Type B pancreatic cell (in vitro differentiated cells): ENCODE measurements around the gene RAB27B. TPM values are rescaled to one million over a fixed set of nuclear protein-coding genes. Genes with fewer than 3 reads are reported as not detected.

Source experiments
- DNase-seq: peaks from one replicate; pipeline ENCODE4 v3.0.0; 2021; ENCODE audit warnings: mixed read lengths; ENCODE audit not compliant: unreplicated experiment; ENCODE audit errors: extremely low spot score
- H3K27ac Mint-ChIP-seq: 2 replicates; pipeline ENCODE4 v1.8.0; 2021; ENCODE audit warnings: mild to moderate bottlenecking, mixed read lengths
- H3K27me3 Mint-ChIP-seq: 2 replicates; pipeline ENCODE4 v1.8.0; 2021; ENCODE audit warnings: mixed read lengths
- H3K36me3 Mint-ChIP-seq: 2 replicates; pipeline ENCODE4 v1.8.0; 2021; ENCODE audit warnings: mixed read lengths
- H3K4me1 Mint-ChIP-seq: one replicate; pipeline ENCODE4 v1.8.0; 2021; ENCODE audit warnings: mixed read lengths; ENCODE audit not compliant: unreplicated experiment
- H3K4me3 Mint-ChIP-seq: 2 replicates; pipeline ENCODE4 v1.8.0; 2021; ENCODE audit warnings: mild to moderate bottlenecking, mixed read lengths
- H3K9me3 Mint-ChIP-seq: 2 replicates; pipeline ENCODE4 v1.8.0; 2021; ENCODE audit warnings: mixed read lengths
- CTCF ChIP-seq: fragments of 200-600 bp; sonication (generic); conservative IDR thresholded peaks from 2 replicates; pipeline ENCODE4 v1.5.0; 2021; ENCODE audit warnings: antibody characterized with exemption, mild to moderate bottlenecking
- total RNA-seq: library from RNA; stranded (reverse); gene quantifications from 2 replicates; pipeline ENCODE4 v1.2.1, GENCODE V29; 2021; ENCODE audit warnings: low replicate concordance

Gene RAB27B
- total RNA-seq, 1 donor from 2014 or later, result 9.4 TPM

GRCh38 chr18:54798186-54798585 lies 30.1 kb upstream of the RAB27B start:
- H3K4me1 Mint-ChIP-seq, result no peaks in the 10 kb centered on the region
- H3K27me3 Mint-ChIP-seq, result peaks cover 3% of the 10 kb centered on the region
- no peak for DNase-seq
- H3K4me3 Mint-ChIP-seq, result no peak overlapping the region
- peaks cover 4% of the 10 kb centered on the region for H3K9me3 Mint-ChIP-seq
- H3K36me3 Mint-ChIP-seq, result no peaks in the 10 kb centered on the region
- TF ChIP-seq CTCF, result no peak
- no peak overlapping the region for H3K27ac Mint-ChIP-seq

GRCh38 chr18:54801374-54801773 lies 26.9 kb upstream of the RAB27B start:
- H3K27ac Mint-ChIP-seq, result no peak overlapping the region
- no peaks in the 10 kb centered on the region for H3K36me3 Mint-ChIP-seq
- no peak overlapping the region for H3K4me3 Mint-ChIP-seq
- H3K27me3 Mint-ChIP-seq, result peaks cover 4% of the 10 kb centered on the region
- H3K9me3 Mint-ChIP-seq, result peaks cover 8% of the 10 kb centered on the region
- no peak for TF ChIP-seq CTCF
- no peaks in the 10 kb centered on the region for H3K4me1 Mint-ChIP-seq
- DNase-seq, result no peak

DNA sequence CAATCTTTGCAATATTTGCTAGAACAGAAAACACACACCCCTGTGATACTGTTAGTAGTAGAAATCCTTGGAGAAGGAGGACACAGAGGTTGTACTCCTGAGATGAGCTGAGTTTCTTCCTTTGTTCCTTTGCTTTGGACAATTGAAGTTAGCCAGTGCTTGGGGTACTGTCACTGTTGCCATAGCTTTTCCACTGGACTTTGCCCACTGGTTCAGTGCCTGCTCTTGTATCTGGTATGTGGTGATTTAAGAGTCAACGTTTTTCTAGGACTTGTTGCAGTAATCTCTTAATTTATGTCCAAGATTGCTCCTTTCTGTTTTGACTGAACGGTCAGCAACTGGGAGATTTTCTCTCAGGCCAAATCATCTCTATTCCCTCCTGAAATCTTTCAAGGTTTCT lies 26.1 kb upstream of the RAB27B start:
- H3K27ac Mint-ChIP-seq, result no peak overlapping the region
- H3K4me1 Mint-ChIP-seq, result no peaks in the 10 kb centered on the region
- no peak for DNase-seq
- no peak for TF ChIP-seq CTCF
- H3K4me3 Mint-ChIP-seq, result no peak overlapping the region
- H3K9me3 Mint-ChIP-seq, result peaks cover 8% of the 10 kb centered on the region
- H3K27me3 Mint-ChIP-seq, result peaks cover 4% of the 10 kb centered on the region
- H3K36me3 Mint-ChIP-seq, result no peaks in the 10 kb centered on the region

GRCh38 chr18:54802686-54803395 lies 25.4 kb upstream of the RAB27B start:
- Mint-ChIP-seq H3K4me1 (no peaks in the 10 kb centered on the region), H3K27me3 (peaks cover 4% of the 10 kb centered on the region), H3K36me3 (no peaks in the 10 kb centered on the region), H3K27ac (no peak overlapping the region), H3K9me3 (peaks cover 8% of the 10 kb centered on the region), H3K4me3 (no peak overlapping the region)
- DNase-seq, result no peak
- TF ChIP-seq CTCF, result no peak

- no peak for DNase-seq
- H3K27ac Mint-ChIP-seq, result no peak overlapping the region
- no peak overlapping the region for H3K4me3 Mint-ChIP-seq
- H3K9me3 Mint-ChIP-seq, result peaks cover 8% of the 10 kb centered on the region
- TF ChIP-seq CTCF, result no peak
- no peaks in the 10 kb centered on the region for H3K36me3 Mint-ChIP-seq
- H3K4me1 Mint-ChIP-seq, result no peaks in the 10 kb centered on the region
- H3K27me3 Mint-ChIP-seq, result peaks cover 4% of the 10 kb centered on the region
These were observed 22.5 kb upstream of the RAB27B start for GRCh38 chr18:54805571-54806334.
